IMR-90 (cell line): Measurements from ENCODE around the gene DNAI2. TPM values are rescaled to one million over a fixed set of nuclear protein-coding genes. Genes with fewer than 3 reads are reported as not detected.

ENCODE experiments used
- ATAC-seq: fragments of 200-7000 bp; cut with Tn5 transposase; 2 replicates; pipeline ENCODE4 v1.9.1; 2020; ENCODE audit warnings: low read depth, mild to moderate bottlenecking, moderate library complexity
- BruUV-seq: library from RNA; stranded (reverse); fragments of 400-500 nt; replicated peaks from 2 replicates; lab custom pipeline; 2021; lab: Mats Ljungman, UMichigan
- CTCF ChIA-PET: fragments of 300-600 bp; formaldehyde crosslinking; extraction: SDS; loops from one replicate; lab custom pipeline; 2021; ENCODE audit warnings: antibody characterized with exemption; lab: Yijun Ruan, JAX
- POLR2A ChIA-PET: fragments of 300-600 bp; sonication (Branson Sonifier 250); formaldehyde crosslinking; loops from one replicate; lab custom pipeline; 2022; ENCODE audit warnings: antibody characterized with exemption; ENCODE audit not compliant: unreplicated experiment; lab: Charles Lee
- DNase-seq: peaks from one replicate; pipeline ENCODE4 v3.0.0; 2013
- H2AFZ ChIP-seq: replicated peaks from 2 replicates; pipeline ENCODE3; 2013; ENCODE audit warnings: low read length, mild to moderate bottlenecking; ENCODE audit not compliant: poor library complexity
- H2AK5ac ChIP-seq: 2 replicates; pipeline ENCODE4 v1.6.1; 2013; ENCODE audit warnings: low read depth, low read length, inconsistent platforms
- H2AK9ac ChIP-seq: replicated peaks from 2 replicates; pipeline ENCODE3; 2013; ENCODE audit warnings: mild to moderate bottlenecking, low read depth, low read length, moderate library complexity; ENCODE audit not compliant: poor library complexity
- H2BK120ac ChIP-seq: 2 replicates; pipeline ENCODE4 v1.6.1; 2013; ENCODE audit warnings: low read depth, low read length, inconsistent platforms
- H2BK15ac ChIP-seq: 3 replicates; pipeline ENCODE4 v1.6.1; 2013; ENCODE audit warnings: low read depth, low read length, inconsistent platforms
- H2BK20ac ChIP-seq: 2 replicates; pipeline ENCODE4 v1.6.1; 2013; ENCODE audit warnings: low read depth, mild to moderate bottlenecking, inconsistent platforms, low read length, moderate library complexity
- H2BK5ac ChIP-seq: 2 replicates; pipeline ENCODE4 v1.6.1; 2013; ENCODE audit warnings: mild to moderate bottlenecking, low read depth, low read length, inconsistent platforms; ENCODE audit not compliant: poor library complexity, severe bottlenecking
- H3K14ac ChIP-seq: replicated peaks from 2 replicates; pipeline ENCODE4 v1.6.1; 2013; ENCODE audit warnings: low read depth, low read length, inconsistent platforms
- H3K18ac ChIP-seq: 2 replicates; pipeline ENCODE4 v1.6.1; 2013; ENCODE audit warnings: low read depth, low read length, control low read depth
- H3K23ac ChIP-seq: 2 replicates; pipeline ENCODE4 v1.6.1; 2013; ENCODE audit warnings: low read depth, low read length, inconsistent platforms
- H3K27ac ChIP-seq: 2 replicates; pipeline ENCODE4 v1.5.1; 2013; ENCODE audit warnings: mild to moderate bottlenecking, control low read depth, low read length; ENCODE audit not compliant: insufficient read depth
- H3K27me3 ChIP-seq: 2 replicates; pipeline ENCODE4 v1.6.1; 2013; ENCODE audit warnings: low read length; ENCODE audit not compliant: control insufficient read depth, insufficient read depth
- H3K36me3 ChIP-seq: 2 replicates; pipeline ENCODE4 v1.6.1; 2013; ENCODE audit warnings: low read length, mixed read lengths; ENCODE audit not compliant: control insufficient read depth, insufficient read depth
- H3K4ac ChIP-seq: 2 replicates; pipeline ENCODE4 v1.6.1; 2013; ENCODE audit warnings: low read depth, low read length, inconsistent platforms
- H3K4me1 ChIP-seq: 2 replicates; pipeline ENCODE4 v1.6.1; 2013; ENCODE audit warnings: low read length, mixed read lengths; ENCODE audit not compliant: control insufficient read depth, insufficient read depth
- H3K4me2 ChIP-seq: 2 replicates; pipeline ENCODE4 v1.6.1; 2013; ENCODE audit warnings: low read depth, mild to moderate bottlenecking, control low read depth, low read length, moderate library complexity
- H3K4me3 ChIP-seq: 2 replicates; pipeline ENCODE4 v1.5.1; 2013; ENCODE audit warnings: low read depth, mild to moderate bottlenecking, control low read depth, low read length, moderate library complexity; ENCODE audit not compliant: insufficient read depth
- H3K56ac ChIP-seq: 2 replicates; pipeline ENCODE4 v1.6.1; 2013; ENCODE audit warnings: low read length, inconsistent platforms; ENCODE audit not compliant: insufficient read depth; ENCODE audit errors: extremely low read depth
- H3K79me1 ChIP-seq, 2 experiments: 2 replicates each; pipeline ENCODE4 v1.6.1; 2013; ENCODE audit warnings: low read length in 2 of 2, inconsistent platforms in 1 of 2, low read depth in 1 of 2
- H3K9ac ChIP-seq: 2 replicates; pipeline ENCODE4 v1.6.1; 2013; ENCODE audit warnings: low read depth, low read length, control low read depth
- H3K9me1 ChIP-seq: 2 replicates; pipeline ENCODE4 v1.6.1; 2013; ENCODE audit warnings: low read length, inconsistent platforms; ENCODE audit not compliant: insufficient read depth
- H3K9me3 ChIP-seq: 2 replicates; pipeline ENCODE4 v1.6.1; 2013; ENCODE audit warnings: low read length; ENCODE audit not compliant: control insufficient read depth, insufficient read depth
- H4K20me1 ChIP-seq: 2 replicates; pipeline ENCODE4 v1.6.1; 2013; ENCODE audit warnings: low read length, inconsistent platforms; ENCODE audit not compliant: insufficient read depth
- H4K5ac ChIP-seq: 2 replicates; pipeline ENCODE4 v1.6.1; 2013; ENCODE audit warnings: mild to moderate bottlenecking, low read depth, low read length, control low read depth
- H4K8ac ChIP-seq, 2 experiments: 2 replicates each; pipeline ENCODE4 v1.6.1; 2013; ENCODE audit warnings: low read depth in 2 of 2, low read length in 2 of 2, control low read depth in 1 of 2, inconsistent platforms in 1 of 2
- H4K91ac ChIP-seq: 2 replicates; pipeline ENCODE4 v1.6.1; 2013; ENCODE audit warnings: low read depth, low read length, inconsistent platforms; ENCODE audit not compliant: insufficient read depth
- BHLHE40 ChIP-seq: fragments of 150-350 bp; IDR thresholded peaks from 2 replicates; pipeline ENCODE4 v1.6.1; 2016; ENCODE audit warnings: mild to moderate bottlenecking, low read depth, low read length
- CEBPB ChIP-seq: IDR thresholded peaks from 2 replicates; pipeline ENCODE4 v1.6.1; 2012; ENCODE audit warnings: low read depth, low read length, improper control_type of control experiment
- CHD1 ChIP-seq: IDR thresholded peaks from 2 replicates; pipeline ENCODE4 v1.6.1; 2012; ENCODE audit warnings: low read depth, low read length, improper control_type of control experiment
- CTCF ChIP-seq: conservative IDR thresholded peaks from 2 replicates; pipeline ENCODE4 v1.5.1; 2012; ENCODE audit warnings: mild to moderate bottlenecking, low read depth, low read length, improper control_type of control experiment
- ELK1 ChIP-seq: fragments of 150-350 bp; IDR thresholded peaks from 2 replicates; pipeline ENCODE4 v1.6.1; 2016; ENCODE audit warnings: low read depth, mild to moderate bottlenecking, low read length, moderate library complexity, borderline replicate concordance
- FOS ChIP-seq: fragments of 150-350 bp; IDR thresholded peaks from 2 replicates; pipeline ENCODE4 v1.6.1; 2016; ENCODE audit warnings: low read depth, low read length
- MAFK ChIP-seq: IDR thresholded peaks from 2 replicates; pipeline ENCODE4 v1.6.1; 2012; ENCODE audit warnings: low read depth, low read length, improper control_type of control experiment
- MAZ ChIP-seq: IDR thresholded peaks from 2 replicates; pipeline ENCODE4 v1.6.1; 2012; ENCODE audit warnings: low read depth, mild to moderate bottlenecking, low read length, improper control_type of control experiment, moderate library complexity, borderline replicate concordance
- MXI1 ChIP-seq: IDR thresholded peaks from 2 replicates; pipeline ENCODE4 v1.6.1; 2012; ENCODE audit warnings: low read depth, mild to moderate bottlenecking, low read length, moderate library complexity, borderline replicate concordance
- NFE2L2 ChIP-seq: fragments of 150-350 bp; IDR thresholded peaks from 2 replicates; pipeline ENCODE4 v1.6.1; 2016; ENCODE audit warnings: low read depth, mild to moderate bottlenecking, low read length
- POLR2A ChIP-seq: IDR thresholded peaks from 2 replicates; pipeline ENCODE4 v1.6.1; 2012; ENCODE audit warnings: mild to moderate bottlenecking, low read depth, low read length
- RAD21 ChIP-seq: IDR thresholded peaks from 2 replicates; pipeline ENCODE4 v1.6.1; 2012; ENCODE audit warnings: low read length, improper control_type of control experiment
- RCOR1 ChIP-seq: IDR thresholded peaks from 2 replicates; pipeline ENCODE4 v1.6.1; 2012; ENCODE audit warnings: mild to moderate bottlenecking, low read length, improper control_type of control experiment; ENCODE audit not compliant: insufficient replicate concordance
- RFX5 ChIP-seq: IDR thresholded peaks from 2 replicates; pipeline ENCODE4 v1.8.0; 2012; ENCODE audit warnings: low read depth, mild to moderate bottlenecking, low read length, moderate library complexity
- SMC3 ChIP-seq: fragments of 150-350 bp; IDR thresholded peaks from 2 replicates; pipeline ENCODE4 v1.6.1; 2016; ENCODE audit warnings: low read depth, mild to moderate bottlenecking, antibody characterized with exemption, low read length, moderate library complexity
- WGBS, 2 experiments: methylation state at CpG; one replicate each; pipeline versions ENCODE4 v1.1.5 to v1.1.7; 2013; ENCODE audit warnings: missing lambda C conversion rate in 2 of 2; ENCODE audit not compliant: insufficient read length in 1 of 2; ENCODE audit errors: extremely low coverage in 2 of 2; 5-methylcytosine and 5-hydroxymethylcytosine counted together
- dilution Hi-C: fragments of 300-500 bp; cut with HindIII; formaldehyde crosslinking; loops from one replicate; pipeline ENCODE4 v1.14.3; 2018; ENCODE audit warnings: low sequenced_read_pairs; ENCODE audit not compliant: unreplicated experiment
- in situ Hi-C: fragments of 300-500 bp; cut with MboI; formaldehyde crosslinking; loops from 3 replicates; pipeline ENCODE4 v1.14.3; 2019; ENCODE audit warnings: low sequenced_read_pairs, inconsistent platforms, mixed read lengths
- intact Hi-C: fragments of 100-400 bp; cut with micrococcal nuclease; formaldehyde crosslinking; loops from 2 replicates; pipeline ENCODE4 v1.10.0; 2022
- polyA plus RNA-seq, 3 experiments: library from polyadenylated mRNA; depleted of rRNA; stranded (reverse); fragments of >200 nt; gene quantifications; 2 replicates each; pipeline ENCODE4 v1.2.3, GENCODE V29; 2012; ENCODE audit warnings: low replicate concordance in 1 of 3
- total RNA-seq: library from RNA; depleted of rRNA; stranded (reverse); fragments of >200 nt; gene quantifications from 2 replicates; pipeline ENCODE4 v1.2.3, GENCODE V29; 2012
- TF ChIP-seq, protein P1 (sequence below): fragments of 150-350 bp; IDR thresholded peaks from 2 replicates; pipeline ENCODE4 v1.6.1; 2017; ENCODE audit warnings: mild to moderate bottlenecking, antibody characterized with exemption, low read length, low read depth

Gene DNAI2
- total and polyA plus RNA-seq, 2 of the 4 experiments (the other 2 are of a cell fraction), result not detected

- no peak overlapping the region for H3K18ac ChIP-seq
- H4K8ac ChIP-seq, result no peak overlapping the region
- no peak overlapping the region for H3K4me3 ChIP-seq
- no peak overlapping the region for H2BK5ac ChIP-seq
- no peak overlapping the region for H3K56ac ChIP-seq
- H3K9ac ChIP-seq, result no peak overlapping the region
- intact Hi-C loops (no loop called here), dilution Hi-C loops (no loop called here), in situ Hi-C loops (no loop called here)
- H3K9me3 ChIP-seq, result no peaks in the 10 kb centered on the region
- no peak overlapping the region for H2BK120ac ChIP-seq
- no TSS peak for BruUV-seq
- H2BK20ac ChIP-seq, result no peak overlapping the region
- no peak overlapping the region for H4K91ac ChIP-seq
- H2AFZ ChIP-seq, result no peak overlapping the region
- CTCF ChIA-PET, result no interaction called here
- 60% methylated on average over 2 of the region's 11 CpGs; no CpG with 5 or more reads in 1 of the 2 experiments for WGBS, 2 experiments
- no peak for DNase-seq
- no peaks in the 10 kb centered on the region for H3K9me1 ChIP-seq
- H3K36me3 ChIP-seq, result no peaks in the 10 kb centered on the region
- no peaks in the 10 kb centered on the region for H3K4me1 ChIP-seq
- no peaks in the 10 kb centered on the region for H4K20me1 ChIP-seq
- no peaks in the 10 kb centered on the region for H3K79me1 ChIP-seq
- no peak overlapping the region for H2BK15ac ChIP-seq
- H3K14ac ChIP-seq, result no peak overlapping the region
- H3K23ac ChIP-seq, result no peak overlapping the region
- H3K4ac ChIP-seq, result no peak overlapping the region
- no peak for TF ChIP-seq NFE2L2
- no peak for TF ChIP-seq FOS
- TF ChIP-seq RFX5, result no peak
- no peak for TF ChIP-seq POLR2A
- no peak for TF ChIP-seq BHLHE40
- no peak for TF ChIP-seq ELK1
- no peak for TF ChIP-seq CTCF
- TF ChIP-seq MAZ, result no peak
- TF ChIP-seq RAD21, result no peak
- no peak for TF ChIP-seq MXI1
- TF ChIP-seq MAFK, result no peak
- TF ChIP-seq CHD1, result no peak
- TF ChIP-seq RCOR1, result no peak
- no peak for TF ChIP-seq CEBPB
- no peak for TF ChIP-seq SMC3
- TF ChIP-seq, protein P1, sequence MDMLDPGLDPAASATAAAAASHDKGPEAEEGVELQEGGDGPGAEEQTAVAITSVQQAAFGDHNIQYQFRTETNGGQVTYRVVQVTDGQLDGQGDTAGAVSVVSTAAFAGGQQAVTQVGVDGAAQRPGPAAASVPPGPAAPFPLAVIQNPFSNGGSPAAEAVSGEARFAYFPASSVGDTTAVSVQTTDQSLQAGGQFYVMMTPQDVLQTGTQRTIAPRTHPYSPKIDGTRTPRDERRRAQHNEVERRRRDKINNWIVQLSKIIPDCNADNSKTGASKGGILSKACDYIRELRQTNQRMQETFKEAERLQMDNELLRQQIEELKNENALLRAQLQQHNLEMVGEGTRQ, result no peak
- H3K27me3 ChIP-seq, result no peaks in the 10 kb centered on the region
- ATAC-seq, result no peak
- no peak overlapping the region for H4K5ac ChIP-seq
- H3K27ac ChIP-seq, result no peak overlapping the region
- no peak overlapping the region for H2AK9ac ChIP-seq
- no peak overlapping the region for H3K4me2 ChIP-seq
- no peak overlapping the region for H2AK5ac ChIP-seq
- POLR2A ChIA-PET, result no interaction called here
Observed at GRCh38 chr17:74289688-74290087, 15.7 kb downstream of the DNAI2 start.
